H1 (cell line): Measurements from ENCODE around the gene COQ10B. TPM values are rescaled to one million over a fixed set of nuclear protein-coding genes. Genes with fewer than 3 reads are reported as not detected.
A peak's percentile ranks its signal among the peaks of the same experiment; 100 is the strongest.

Source experiments
- CTCF ChIA-PET: fragments of 300-600 bp; sonication (Branson Sonifier 250); formaldehyde crosslinking; loops from one replicate; lab custom pipeline; 2021; ENCODE audit not compliant: partially characterized antibody; lab: Charles Lee
- POLR2A ChIA-PET: fragments of 300-600 bp; sonication (Branson Sonifier 250); formaldehyde crosslinking; loops from one replicate; lab custom pipeline; 2021; ENCODE audit warnings: inconsistent platforms; ENCODE audit not compliant: partially characterized antibody; lab: Charles Lee
- DNase-seq, 2 experiments: peaks; one replicate each; pipeline versions ENCODE4 v3.0.0 to v3.0.0-alpha.2; 2010 to 2022; ENCODE audit warnings: low spot score in 2 of 2, low read depth in 1 of 2, mixed read lengths in 1 of 2
- FAIRE-seq: peaks from 2 replicates; lab custom pipeline; 2011; peaks lifted over from hg19 to GRCh38; lab: Jason Lieb, UNC
- H2AFZ ChIP-seq: 2 replicates; pipeline ENCODE4 v1.8.1; 2012; ENCODE audit warnings: low read length, inconsistent platforms
- H2AK5ac ChIP-seq: 2 replicates; pipeline ENCODE4 v1.6.1; 2013; ENCODE audit warnings: low read depth, low read length
- H2BK120ac ChIP-seq: replicated peaks from 2 replicates; pipeline ENCODE3; 2013; ENCODE audit warnings: low read depth, low read length, inconsistent platforms
- H2BK12ac ChIP-seq: 2 replicates; pipeline ENCODE4 v1.6.1; 2013; ENCODE audit warnings: low read depth, low read length
- H2BK15ac ChIP-seq: 2 replicates; pipeline ENCODE4 v1.6.1; 2013; ENCODE audit warnings: low read length
- H2BK20ac ChIP-seq: 2 replicates; pipeline ENCODE4 v1.6.1; 2013; ENCODE audit warnings: low read length
- H2BK5ac ChIP-seq: 2 replicates; pipeline ENCODE4 v1.6.1; 2013; ENCODE audit warnings: low read depth, low read length
- H3K14ac ChIP-seq: 2 replicates; pipeline ENCODE4 v1.6.1; 2013; ENCODE audit warnings: inconsistent platforms; ENCODE audit not compliant: insufficient read length
- H3K18ac ChIP-seq: 2 replicates; pipeline ENCODE4 v1.6.1; 2013; ENCODE audit warnings: low read length; ENCODE audit errors: extremely low read depth
- H3K23ac ChIP-seq: 2 replicates; pipeline ENCODE4 v1.6.1; 2013; ENCODE audit warnings: inconsistent platforms; ENCODE audit not compliant: insufficient read length
- H3K23me2 ChIP-seq: 2 replicates; pipeline ENCODE4 v1.6.1; 2013; ENCODE audit warnings: low read depth, low read length
- H3K27ac ChIP-seq: 2 replicates; pipeline ENCODE4 v1.6.1; 2011; ENCODE audit warnings: low read depth, low read length, inconsistent platforms
- H3K27me3 ChIP-seq, 4 experiments: replicated peaks in 1 of 4; 1 replicate in 1 of 4; 2 replicates in 3 of 4; pipeline versions ENCODE4 v1.6.1 to v1.8.1; 2011 to 2013; ENCODE audit warnings: low read length in 3 of 4, mild to moderate bottlenecking in 3 of 4, inconsistent platforms in 2 of 4, mixed read lengths in 2 of 4, moderate library complexity in 1 of 4; ENCODE audit not compliant: control insufficient read depth in 3 of 4, insufficient read depth in 3 of 4; ENCODE audit errors: extremely low read depth in 1 of 4
- H3K36me3 ChIP-seq, 4 experiments: 2 replicates each; pipeline versions ENCODE4 v1.6.1 to v1.8.1; 2011 to 2013; ENCODE audit warnings: mild to moderate bottlenecking in 4 of 4, low read length in 3 of 4, moderate library complexity in 2 of 4, control low read depth in 1 of 4, inconsistent platforms in 1 of 4; ENCODE audit not compliant: insufficient read depth in 4 of 4, control insufficient read depth in 2 of 4
- H3K4ac ChIP-seq: replicated peaks from 2 replicates; pipeline ENCODE3; 2013; ENCODE audit warnings: low read length, low read depth, mixed read lengths, inconsistent platforms; ENCODE audit not compliant: insufficient read length
- H3K4me1 ChIP-seq, 4 experiments: replicated peaks in 1 of 4; 1 replicate in 1 of 4; 2 replicates in 3 of 4; pipeline versions ENCODE4 v1.6.1 to v1.8.1; 2011 to 2013; ENCODE audit warnings: low read length in 3 of 4, inconsistent platforms in 2 of 4, mixed read lengths in 1 of 4; ENCODE audit not compliant: insufficient read depth in 4 of 4, control insufficient read depth in 3 of 4
- H3K4me2 ChIP-seq, 2 experiments: 2 replicates each; pipeline versions ENCODE4 v1.6.1 to v1.8.1; 2011 to 2013; ENCODE audit warnings: low read depth in 2 of 2, low read length in 2 of 2, control low read depth in 1 of 2, inconsistent platforms in 1 of 2, mild to moderate bottlenecking in 1 of 2; ENCODE audit not compliant: insufficient read depth in 1 of 2
- H3K4me3 ChIP-seq, 4 experiments: fragments of 200-600, 300-600 bp in 1 of 4; sonication (generic), shearing (Covaris generic), sonication (Bioruptor Twin) in 1 of 4; 2 replicates each; pipeline versions ENCODE4 v1.5.1 to v1.8.1; 2011 to 2016; ENCODE audit warnings: low read length in 4 of 4, low read depth in 3 of 4, control low read depth in 2 of 4, inconsistent platforms in 2 of 4, mild to moderate bottlenecking in 2 of 4, mixed read lengths in 1 of 4, moderate library complexity in 1 of 4; ENCODE audit not compliant: insufficient read depth in 2 of 4; ENCODE audit errors: extremely low read depth in 1 of 4
- H3K56ac ChIP-seq: replicated peaks from 2 replicates; pipeline ENCODE3; 2013; ENCODE audit warnings: low read depth, mild to moderate bottlenecking, mixed read lengths, low read length, inconsistent platforms; ENCODE audit not compliant: insufficient read length
- H3K79me1 ChIP-seq: 2 replicates; pipeline ENCODE4 v1.6.1; 2013; ENCODE audit warnings: low read depth, low read length, control low read depth
- H3K79me2 ChIP-seq, 2 experiments: 2 replicates each; pipeline versions ENCODE4 v1.6.1 to v1.8.1; 2012 to 2013; ENCODE audit warnings: low read length in 2 of 2, mild to moderate bottlenecking in 2 of 2, inconsistent platforms in 1 of 2; ENCODE audit not compliant: insufficient read depth in 2 of 2, control insufficient read depth in 1 of 2
- H3K9ac ChIP-seq, 4 experiments: replicated peaks in 1 of 4; 1 replicate in 1 of 4; 2 replicates in 3 of 4; pipeline versions ENCODE4 v1.6.1 to v1.8.1; 2011 to 2013; ENCODE audit warnings: low read depth in 3 of 4, low read length in 3 of 4, control low read depth in 2 of 4, mild to moderate bottlenecking in 2 of 4, moderate library complexity in 2 of 4, inconsistent platforms in 1 of 4; ENCODE audit errors: extremely low read depth in 1 of 4
- H3K9me3 ChIP-seq, 2 experiments: 2 replicates each; pipeline versions ENCODE4 v1.6.1 to v1.8.1; 2012 to 2013; ENCODE audit warnings: mild to moderate bottlenecking in 2 of 2, moderate library complexity in 2 of 2, control low read depth in 1 of 2, inconsistent platforms in 1 of 2, low read depth in 1 of 2, low read length in 1 of 2, mixed read lengths in 1 of 2; ENCODE audit not compliant: insufficient read depth in 2 of 2
- H4K20me1 ChIP-seq, 2 experiments: replicated peaks in 1 of 2; 2 replicates each; pipeline versions ENCODE3 to v1.8.1; 2011 to 2013; ENCODE audit warnings: inconsistent platforms in 2 of 2, low read length in 2 of 2, mild to moderate bottlenecking in 1 of 2; ENCODE audit not compliant: insufficient read depth in 2 of 2, control insufficient read depth in 1 of 2
- H4K5ac ChIP-seq: 2 replicates; pipeline ENCODE4 v1.6.1; 2013; ENCODE audit warnings: low read length, low read depth, mixed read lengths, inconsistent platforms; ENCODE audit not compliant: insufficient read length
- H4K8ac ChIP-seq: 2 replicates; pipeline ENCODE4 v1.8.0; 2013; ENCODE audit warnings: mild to moderate bottlenecking, moderate library complexity, low read length, inconsistent platforms; ENCODE audit not compliant: insufficient read depth; ENCODE audit errors: extremely low read depth
- H4K91ac ChIP-seq: replicated peaks from 2 replicates; pipeline ENCODE3; 2013; ENCODE audit warnings: low read length, mixed read lengths, inconsistent platforms; ENCODE audit not compliant: insufficient read length
- ATF3 ChIP-seq: IDR thresholded peaks from 2 replicates; pipeline ENCODE4 v1.6.1; 2011; ENCODE audit warnings: low read depth, mild to moderate bottlenecking, low read length; ENCODE audit not compliant: insufficient read depth
- GTF2F1 ChIP-seq: IDR thresholded peaks from 2 replicates; pipeline ENCODE4 v1.6.1; 2012; ENCODE audit warnings: low read depth, low read length, improper control_type of control experiment, borderline replicate concordance
- PHF8 ChIP-seq: fragments of 200-600 bp; sonication (generic); conservative IDR thresholded peaks from 2 replicates; pipeline ENCODE4 v1.7.1; 2012; ENCODE audit warnings: low read depth, mild to moderate bottlenecking, inconsistent platforms, low read length, moderate library complexity
- WGBS, 2 experiments: shearing (Covaris generic) in 1 of 2; methylation state at CpG; one replicate each; pipeline versions ENCODE4 v1.1.6 to v1.1.7; 2013 to 2015; ENCODE audit warnings: low lambda C conversion rate in 2 of 2, mixed read lengths in 2 of 2, inconsistent platforms in 1 of 2, low coverage in 1 of 2, missing lambda C conversion rate in 1 of 2; ENCODE audit not compliant: insufficient replicate concordance in 2 of 2, insufficient coverage in 1 of 2, insufficient read length in 1 of 2; ENCODE audit errors: extremely low coverage in 1 of 2, missing lambda C conversion rate in 1 of 2; 5-methylcytosine and 5-hydroxymethylcytosine counted together
- polyA plus RNA-seq, 7 experiments: library from polyadenylated mRNA; depleted of rRNA in 3 of 7; stranded (reverse) in 5 of 7; unstranded in 2 of 7; fragments of >200 nt in 5 of 7; fragments of 200-250 nt in 2 of 7; gene quantifications; 1 replicate in 5 of 7; 2 replicates in 1 of 7; 4 replicates in 1 of 7; pipeline versions ENCODE4 v1.2.1 to v1.2.3, GENCODE V29; 2011 to 2013; ENCODE audit warnings: missing spikeins in 2 of 7, mixed read lengths in 2 of 7
- total RNA-seq: library from RNA; stranded (reverse); fragmentation: NEBNext Ultra II Directional; extraction: Animal tissue kit (Norgen Biotek cat#: 25700); gene quantifications from 2 replicates; pipeline ENCODE4 v1.2.1, GENCODE V29; 2021

COQ10B gene
- total and polyA plus RNA-seq, 2 of the 8 experiments (the other 6 are each of a cell fraction or from before 2014, with no cell fraction given): 1.9 to 17.3 TPM

GRCh38 chr2:197517150-197517549, 63.8 kb downstream of the COQ10B start:
- Histone ChIP-seq H3K23ac (no peak overlapping the region), H3K18ac (no peak overlapping the region), H3K4me1 (peaks cover 0 to 9% (median 5%) of the 10 kb centered on the region in 4 experiments; a peak in 5 of 7 replicates), H2BK120ac (no peak overlapping the region), H3K23me2 (peaks cover 8% of the 10 kb centered on the region), H3K9me3 (no peaks in the 10 kb centered on the region), H3K36me3 (peaks cover 0 to 3% (median 0%) of the 10 kb centered on the region in 4 experiments; a peak in 1 of 8 replicates), H3K27ac (no peak overlapping the region), H4K20me1 (peaks cover 0 to 1% of the 10 kb centered on the region in 2 experiments), H3K4me2 (peak overlapping the region; percentile 86), H2BK5ac (no peak overlapping the region), H2AK5ac (no peak overlapping the region), H4K5ac (no peak overlapping the region), H2BK15ac (no peak overlapping the region), H3K79me2 (peaks cover 0 to 58% of the 10 kb centered on the region in 2 experiments; a peak in 3 of 4 replicates), H2AFZ (no peak overlapping the region), H3K56ac (no peak overlapping the region), H4K91ac (no peak overlapping the region), H3K9ac (peak overlapping the region in 1 of 4 experiments; percentile 37; a peak in 2 of 7 replicates), H3K27me3 (no peaks in the 10 kb centered on the region), H3K4me3 (peak overlapping the region; percentile 75 to 96 (median 90); a peak in 7 of 8 replicates), H4K8ac (no peak overlapping the region), H2BK12ac (no peak overlapping the region), H3K14ac (no peak overlapping the region), H3K79me1 (no peaks in the 10 kb centered on the region), H2BK20ac (no peak overlapping the region), H3K4ac (no peak overlapping the region)
- TF ChIP-seq PHF8 (no peak), ATF3 (no peak), GTF2F1 (no peak)
- WGBS, 2 experiments: 85% methylated on average over 2 of the region's 2 CpGs; no CpG with 5 or more reads in 1 of the 2 experiments
- ChIA-PET CTCF (interaction anchor here (2.1 kb wide), 1 partner anchor 14 kb away, joined by 5 read pairs; no protein-coding TSS in a partner anchor), POLR2A (interaction anchor here (0.9 to 6.6 kb wide), 11 partner anchors 9 to 188 kb away, joined by 3 to 130 read pairs (median 6); partner anchors contain the start of genes HSPD1, HSPE1 and MARS2)
- no peak for DNase-seq
- FAIRE-seq: no peak
